HG03045 (cell line): ENCODE data around the gene WDR82.

Experiments used
- ATAC-seq: cut with Tn5 transposase; IDR thresholded peaks from one replicate; pipeline ENCODE4 v1.9.1; 2021; ENCODE audit warnings: mild to moderate bottlenecking, moderate library complexity; ENCODE audit not compliant: unreplicated experiment

Gene WDR82

GRCh38 chr3:52210550-52211046, 67.9 kb downstream of the WDR82 start:
- ATAC-seq: no peak

- no peak for ATAC-seq
Measured at GRCh38 chr3:52210037-52210436, 68.4 kb downstream of the WDR82 start.

- no peak for ATAC-seq
Measured at GRCh38 chr3:52208556-52208955, 69.9 kb downstream of the WDR82 start.

- ATAC-seq: no peak
Measured at GRCh38 chr3:52205727-52206372, 72.6 kb downstream of the WDR82 start.
